ENCODE data around the gene MBD6.

- TF ChIP-seq CTCF (IDR thresholded peaks at IDR 0.05): no peak
- no peak for TF ChIP-seq POLR2A (IDR thresholded peaks at IDR 0.05)
- no peak for TF ChIP-seq POLR2AphosphoS5 (IDR thresholded peaks at IDR 0.05)
Observed at GRCh38 chr12:57541001-57541400, 18.4 kb downstream of the MBD6 start.

All from upper lobe of left lung (tissue), 4 donors.